ENCODE results near the gene DOC2A. TPM values are rescaled to one million over a fixed set of nuclear protein-coding genes. Genes with fewer than 3 reads are reported as not detected.

DOC2A gene
- polyA plus RNA-seq, 4 donors, result 1.4 to 4.8 (median 3.7) TPM

- no peak for DNase-seq (ENCODE audit: low read depth in 4 of 4, low spot score in 2 of 4)
Observed at GRCh38 chr16:29990034-29990433, 20.8 kb downstream of the DOC2A start.

- DNase-seq (ENCODE audit: low read depth in 4 of 4, low spot score in 2 of 4), result no peak
Observed at GRCh38 chr16:29989111-29989858, 21.5 kb downstream of the DOC2A start.

GRCh38 chr16:29988346-29989075 lies 22.3 kb downstream of the DOC2A start:
- no peak for DNase-seq (ENCODE audit: low read depth in 4 of 4, low spot score in 2 of 4)

- DNase-seq (ENCODE audit: low read depth in 4 of 4, low spot score in 2 of 4), result no peak
Observed at GRCh38 chr16:29987371-29988085, 23.3 kb downstream of the DOC2A start.

- DNase-seq (ENCODE audit: low read depth in 4 of 4, low spot score in 2 of 4), result no peak
Observed at GRCh38 chr16:29986931-29987330, 23.9 kb downstream of the DOC2A start.

GRCh38 chr16:29986231-29986630 lies 24.6 kb downstream of the DOC2A start:
- no peak for DNase-seq (ENCODE audit: low read depth in 4 of 4, low spot score in 2 of 4)

- DNase-seq (ENCODE audit: low read depth in 4 of 4, low spot score in 2 of 4), result no peak
Observed at GRCh38 chr16:29985271-29985811, 25.5 kb downstream of the DOC2A start.

GRCh38 chr16:29984764-29985147 lies 26.1 kb downstream of the DOC2A start:
- DNase-seq (ENCODE audit: low read depth in 4 of 4, low spot score in 2 of 4), result no peak

- no peak for DNase-seq (ENCODE audit: low read depth in 4 of 4, low spot score in 2 of 4)
Observed at GRCh38 chr16:29984137-29984763, 26.6 kb downstream of the DOC2A start.

GRCh38 chr16:29983420-29984136 lies 27.2 kb downstream of the DOC2A start:
- no peak for DNase-seq (ENCODE audit: low read depth in 4 of 4, low spot score in 2 of 4)

- no peak for DNase-seq (ENCODE audit: low read depth in 4 of 4, low spot score in 2 of 4)
Observed at GRCh38 chr16:29982560-29983419, 28.0 kb downstream of the DOC2A start.

GRCh38 chr16:29978564-29979270 lies 32.1 kb downstream of the DOC2A start:
- no peak for DNase-seq (ENCODE audit: low read depth in 4 of 4, low spot score in 2 of 4)

- DNase-seq (ENCODE audit: low read depth in 4 of 4, low spot score in 2 of 4), result no peak
Observed at GRCh38 chr16:29978081-29978480, 32.7 kb downstream of the DOC2A start.

- no peak for DNase-seq (ENCODE audit: low read depth in 4 of 4, low spot score in 2 of 4)
Observed at GRCh38 chr16:29977063-29977825, 33.6 kb downstream of the DOC2A start.

GRCh38 chr16:29975811-29976511 lies 34.9 kb downstream of the DOC2A start:
- no peak for DNase-seq (ENCODE audit: low read depth in 4 of 4, low spot score in 2 of 4)

- no peak for DNase-seq (ENCODE audit: low read depth in 4 of 4, low spot score in 2 of 4)
Observed at GRCh38 chr16:29975134-29975538, 35.7 kb downstream of the DOC2A start.
